Neural progenitor cell (in vitro differentiated cells): ENCODE data around the gene SNRNP40.

ENCODE experiments used
- CTCF ChIP-seq: fragments of 200-600 bp; sonication (generic); IDR thresholded peaks from 2 replicates; pipeline ENCODE4 v1.5.1; 2017; ENCODE audit warnings: antibody characterized with exemption, mild to moderate bottlenecking
- EZH2 ChIP-seq: fragments of 200-600 bp; sonication (generic); IDR thresholded peaks from 2 replicates; pipeline ENCODE4 v1.6.1; 2017; ENCODE audit warnings: antibody characterized with exemption, mild to moderate bottlenecking, moderate library complexity
- EZH2phosphoT487 ChIP-seq: fragments of 200-600 bp; sonication (generic); IDR thresholded peaks from 2 replicates; pipeline ENCODE4 v1.6.1; 2017; ENCODE audit warnings: antibody characterized with exemption

DNA sequence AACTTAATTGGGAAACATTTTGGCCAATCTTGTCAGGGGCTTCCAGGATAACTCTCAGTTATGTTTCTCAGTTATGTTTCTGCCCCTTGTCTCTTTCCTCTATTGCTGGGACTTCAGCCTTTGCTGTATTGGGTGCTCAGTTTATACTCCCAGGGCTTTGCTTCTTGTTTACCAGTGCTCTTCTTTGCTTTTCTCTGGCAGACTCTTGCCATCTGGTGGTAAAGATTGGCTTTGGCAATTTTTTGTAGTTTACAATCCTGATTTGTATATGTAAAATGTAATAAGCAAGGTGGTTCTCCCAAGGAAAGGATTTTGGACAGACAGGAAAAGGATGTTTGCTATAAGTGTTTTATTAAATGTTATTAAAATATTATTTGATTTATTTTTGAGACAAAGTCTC, 38.4 kb upstream of the SNRNP40 start:
- no peak for TF ChIP-seq EZH2
- peak; percentile 59 for TF ChIP-seq CTCF
- no peak for TF ChIP-seq EZH2phosphoT487
